Measurements from ENCODE around the gene TNFSF12. TPM values are rescaled to one million over a fixed set of nuclear protein-coding genes. Genes with fewer than 3 reads are reported as not detected.
A peak's percentile ranks its signal among the peaks of the same experiment; 100 is the strongest.

TNFSF12 gene
- total and polyA plus RNA-seq, 9 of the 15 experiments (the other 6 are each of a cell fraction or from before 2014, with no cell fraction given), result 0.03 to 0.95 (median 0.19) TPM; not detected in 3

DNA sequence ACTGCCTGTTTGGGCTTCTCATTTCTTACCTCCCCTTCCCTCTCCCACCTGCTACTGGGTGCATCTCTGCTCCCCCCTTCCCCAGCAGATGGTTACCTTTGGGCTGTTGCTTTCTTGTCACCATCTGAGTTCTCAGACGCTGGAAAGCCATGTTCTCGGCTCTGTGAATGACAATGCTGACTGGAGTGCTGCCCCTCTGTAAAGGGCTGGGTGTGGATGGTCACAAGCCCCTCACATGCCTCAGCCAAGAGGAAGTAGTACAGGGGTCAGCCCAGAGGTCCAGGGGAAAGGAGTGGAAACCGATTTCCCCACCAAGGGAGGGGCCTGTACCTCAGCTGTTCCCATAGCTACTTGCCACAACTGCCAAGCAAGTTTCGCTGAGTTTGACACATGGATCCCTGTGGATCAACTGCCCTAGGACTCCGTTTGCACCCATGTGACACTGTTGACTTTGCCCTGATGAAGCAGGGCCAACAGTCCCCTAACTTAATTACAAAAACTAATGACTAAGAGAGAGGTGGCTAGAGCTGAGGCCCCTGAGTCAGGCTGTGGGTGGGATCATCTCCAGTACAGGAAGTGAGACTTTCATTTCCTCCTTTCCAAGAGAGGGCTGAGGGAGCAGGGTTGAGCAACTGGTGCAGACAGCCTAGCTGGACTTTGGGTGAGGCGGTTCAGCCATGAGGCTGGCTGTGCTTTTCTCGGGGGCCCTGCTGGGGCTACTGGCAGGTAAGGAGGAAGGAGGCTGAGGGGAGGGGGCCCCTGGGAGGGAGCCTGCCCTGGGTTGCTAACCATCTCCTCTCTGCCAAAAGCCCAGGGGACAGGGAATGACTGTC is 30.4 kb downstream of the TNFSF12 start, which contains the start of gene CD68 (continued):
- TF ChIP-seq, protein P1, sequence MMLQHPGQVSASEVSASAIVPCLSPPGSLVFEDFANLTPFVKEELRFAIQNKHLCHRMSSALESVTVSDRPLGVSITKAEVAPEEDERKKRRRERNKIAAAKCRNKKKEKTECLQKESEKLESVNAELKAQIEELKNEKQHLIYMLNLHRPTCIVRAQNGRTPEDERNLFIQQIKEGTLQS (IDR thresholded peaks at IDR 0.05), result peak; percentile 58; the same call in 1 of the 2 replicates
- TF ChIP-seq, protein P1 (CRISPR knock-in tag; conservative IDR thresholded peaks at IDR 0.05), result peak; percentile 50; the same call in 1 of the 2 replicates
- TF ChIP-seq MEIS2 (IDR thresholded peaks at IDR 0.05; ENCODE audit: partially characterized antibody), result no peak
- TF ChIP-seq HDAC1 (IDR thresholded peaks at IDR 0.05), result peak in 1 of 2 experiments; percentile 47; a peak in 1 of 4 replicates
- TF ChIP-seq FOSL1 (tag; conservative IDR thresholded peaks at IDR 0.05), result peak; percentile 60
- TF ChIP-seq SIRT6 (IDR thresholded peaks at IDR 0.05; ENCODE audit: low read depth, low read length), result no peak
- peak; percentile 34; the same call in 1 of the 2 replicates for TF ChIP-seq RAD51 (IDR thresholded peaks at IDR 0.05; ENCODE audit: borderline replicate concordance, low read depth)
- TF ChIP-seq RFX7 (CRISPR knock-in tag; IDR thresholded peaks at IDR 0.05), result 0 out of 2 replicates have a peak, but pooled peaks have one; percentile 38
- TF ChIP-seq NCOR1 (IDR thresholded peaks at IDR 0.05), result peak; percentile 55
- no peak; the same call in 1 of the 2 replicates for TF ChIP-seq TEAD4 (IDR thresholded peaks at IDR 0.05; ENCODE audit: low read length)
- no peak for TF ChIP-seq TEAD4 (CRISPR knock-in tag; IDR thresholded peaks at IDR 0.05; ENCODE audit: borderline replicate concordance)
- no peak for TF ChIP-seq HMGN3 (IDR thresholded peaks at IDR 0.05; ENCODE audit: borderline replicate concordance, extremely low read depth, insufficient read length, low read depth, low read length)
- TF ChIP-seq MYNN (IDR thresholded peaks at IDR 0.05), result peak; percentile 66; the same call in 1 of the 2 replicates
- no peak for TF ChIP-seq MYNN (CRISPR knock-in tag; IDR thresholded peaks at IDR 0.05)
- 0 out of 2 replicates have a peak, but pooled peaks have one; percentile 35 for TF ChIP-seq ZNF77 (CRISPR knock-in tag; IDR thresholded peaks at IDR 0.05)
- no peak for TF ChIP-seq RFX5 (IDR thresholded peaks at IDR 0.05; ENCODE audit: low read depth, low read length)
- 0 out of 2 replicates have a peak, but pooled peaks have one; percentile 10 for TF ChIP-seq ZKSCAN1 (IDR thresholded peaks at IDR 0.05; ENCODE audit: low read depth, low read length)
- TF ChIP-seq, protein P2, sequence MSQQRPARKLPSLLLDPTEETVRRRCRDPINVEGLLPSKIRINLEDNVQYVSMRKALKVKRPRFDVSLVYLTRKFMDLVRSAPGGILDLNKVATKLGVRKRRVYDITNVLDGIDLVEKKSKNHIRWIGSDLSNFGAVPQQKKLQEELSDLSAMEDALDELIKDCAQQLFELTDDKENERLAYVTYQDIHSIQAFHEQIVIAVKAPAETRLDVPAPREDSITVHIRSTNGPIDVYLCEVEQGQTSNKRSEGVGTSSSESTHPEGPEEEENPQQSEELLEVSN (IDR thresholded peaks at IDR 0.05; ENCODE audit: borderline replicate concordance in 1 of 2, extremely low read depth in 1 of 2, insufficient read depth in 1 of 2, insufficient read length in 1 of 2, low read depth in 1 of 2, low read length in 1 of 2, poor library complexity in 1 of 2, severe bottlenecking in 1 of 2), result peak in 1 of 2 experiments; percentile 1
- no peak for TF ChIP-seq ZNF696 (CRISPR knock-in tag; conservative IDR thresholded peaks at IDR 0.05)
- TF ChIP-seq XRCC3 (IDR thresholded peaks at IDR 0.05), result no peak
- peak; percentile 82 for TF ChIP-seq TAF1 (IDR thresholded peaks at IDR 0.05; ENCODE audit: control insufficient read depth, extremely low read depth, insufficient read depth, low read length, severe bottlenecking)
- peak; percentile 26 for TF ChIP-seq FIP1L1 (IDR thresholded peaks at IDR 0.05; ENCODE audit: low read depth, low read length, poor library complexity, severe bottlenecking)
- TF ChIP-seq, protein P3, sequence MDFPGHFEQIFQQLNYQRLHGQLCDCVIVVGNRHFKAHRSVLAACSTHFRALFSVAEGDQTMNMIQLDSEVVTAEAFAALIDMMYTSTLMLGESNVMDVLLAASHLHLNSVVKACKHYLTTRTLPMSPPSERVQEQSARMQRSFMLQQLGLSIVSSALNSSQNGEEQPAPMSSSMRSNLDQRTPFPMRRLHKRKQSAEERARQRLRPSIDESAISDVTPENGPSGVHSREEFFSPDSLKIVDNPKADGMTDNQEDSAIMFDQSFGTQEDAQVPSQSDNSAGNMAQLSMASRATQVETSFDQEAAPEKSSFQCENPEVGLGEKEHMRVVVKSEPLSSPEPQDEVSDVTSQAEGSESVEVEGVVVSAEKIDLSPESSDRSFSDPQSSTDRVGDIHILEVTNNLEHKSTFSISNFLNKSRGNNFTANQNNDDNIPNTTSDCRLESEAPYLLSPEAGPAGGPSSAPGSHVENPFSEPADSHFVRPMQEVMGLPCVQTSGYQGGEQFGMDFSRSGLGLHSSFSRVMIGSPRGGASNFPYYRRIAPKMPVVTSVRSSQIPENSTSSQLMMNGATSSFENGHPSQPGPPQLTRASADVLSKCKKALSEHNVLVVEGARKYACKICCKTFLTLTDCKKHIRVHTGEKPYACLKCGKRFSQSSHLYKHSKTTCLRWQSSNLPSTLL (IDR thresholded peaks at IDR 0.05), result no peak
- TF ChIP-seq EP400 (IDR thresholded peaks at IDR 0.05), result peak; percentile 51
